Measurements from ENCODE around the gene APOL6.

Gene APOL6

DNA sequence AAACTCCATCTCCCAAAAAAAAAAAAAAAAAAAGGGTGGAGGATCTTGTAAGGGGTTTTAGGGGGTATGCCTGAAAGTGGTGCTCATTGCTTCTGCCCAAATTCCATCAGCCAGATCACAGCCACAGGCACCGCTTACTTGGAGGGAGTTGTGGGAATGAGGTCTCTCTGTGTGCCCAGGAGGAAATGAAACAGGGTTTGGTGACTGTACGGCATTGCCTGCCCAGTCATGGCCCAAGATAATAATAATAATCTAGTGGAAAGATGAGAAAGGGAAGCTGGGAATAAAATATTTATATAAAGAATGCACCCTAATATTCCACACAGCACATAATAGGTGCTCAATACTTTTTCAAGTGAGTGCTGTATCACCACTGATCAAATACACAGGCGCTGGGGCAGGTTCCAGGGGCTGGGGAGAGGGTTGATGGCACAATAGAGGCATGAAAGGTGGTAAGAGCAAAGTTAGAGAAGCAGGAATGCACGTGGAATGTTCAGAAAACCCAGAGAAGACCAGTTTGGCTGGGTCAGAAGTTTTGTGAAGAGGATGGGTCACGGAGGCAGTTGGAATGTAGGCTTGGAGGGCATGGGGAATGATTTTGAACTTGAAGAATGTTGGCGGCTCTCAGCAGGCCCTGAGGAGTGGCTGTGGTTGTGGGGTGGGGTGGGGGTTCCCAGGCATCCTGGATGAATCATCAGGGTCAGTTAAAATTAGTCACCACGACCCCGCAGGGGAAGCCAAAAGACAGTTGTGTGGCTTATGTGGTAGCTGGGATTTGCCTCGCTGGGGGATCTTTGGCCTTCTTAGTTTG is 18.6 kb upstream of the APOL6 start:
- TF ChIP-seq, protein P1, sequence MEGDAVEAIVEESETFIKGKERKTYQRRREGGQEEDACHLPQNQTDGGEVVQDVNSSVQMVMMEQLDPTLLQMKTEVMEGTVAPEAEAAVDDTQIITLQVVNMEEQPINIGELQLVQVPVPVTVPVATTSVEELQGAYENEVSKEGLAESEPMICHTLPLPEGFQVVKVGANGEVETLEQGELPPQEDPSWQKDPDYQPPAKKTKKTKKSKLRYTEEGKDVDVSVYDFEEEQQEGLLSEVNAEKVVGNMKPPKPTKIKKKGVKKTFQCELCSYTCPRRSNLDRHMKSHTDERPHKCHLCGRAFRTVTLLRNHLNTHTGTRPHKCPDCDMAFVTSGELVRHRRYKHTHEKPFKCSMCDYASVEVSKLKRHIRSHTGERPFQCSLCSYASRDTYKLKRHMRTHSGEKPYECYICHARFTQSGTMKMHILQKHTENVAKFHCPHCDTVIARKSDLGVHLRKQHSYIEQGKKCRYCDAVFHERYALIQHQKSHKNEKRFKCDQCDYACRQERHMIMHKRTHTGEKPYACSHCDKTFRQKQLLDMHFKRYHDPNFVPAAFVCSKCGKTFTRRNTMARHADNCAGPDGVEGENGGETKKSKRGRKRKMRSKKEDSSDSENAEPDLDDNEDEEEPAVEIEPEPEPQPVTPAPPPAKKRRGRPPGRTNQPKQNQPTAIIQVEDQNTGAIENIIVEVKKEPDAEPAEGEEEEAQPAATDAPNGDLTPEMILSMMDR (IDR thresholded peaks at IDR 0.05; ENCODE audit: insufficient read depth, low read depth, low read length, missing control alignments) = no peak
- H3K4me3 ChIP-seq (ENCODE audit: low read length) = no peak overlapping the region
- peak; percentile 97 for DNase-seq (ENCODE audit: low read depth)

- H3K4me3 ChIP-seq (ENCODE audit: low read length) = no peak overlapping the region
- TF ChIP-seq, protein P1 (IDR thresholded peaks at IDR 0.05; ENCODE audit: insufficient read depth, low read depth, low read length, missing control alignments) = no peak
- DNase-seq (ENCODE audit: low read depth) = peak; percentile 51
Observed at GRCh38 chr22:35630387-35630793, 17.9 kb upstream of the APOL6 start.

DNA sequence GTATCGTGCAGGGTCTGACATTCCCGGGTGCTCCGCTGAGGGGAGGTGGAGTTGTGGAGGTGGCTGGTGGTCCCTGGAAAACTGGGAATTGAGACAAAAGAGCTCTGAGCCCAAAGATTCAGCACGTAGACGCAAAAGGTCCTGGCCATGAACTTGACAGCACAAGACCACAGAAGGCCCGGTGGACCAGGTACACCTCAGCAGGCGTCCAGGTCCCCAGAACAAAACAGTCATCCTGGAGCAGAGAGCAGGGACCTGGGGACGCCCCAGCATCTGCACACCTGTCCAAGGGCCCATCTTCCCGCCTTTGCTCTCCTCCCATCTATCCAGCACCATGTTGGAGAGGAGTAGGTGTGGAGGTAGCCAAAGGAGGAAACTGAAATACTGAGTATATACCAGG is 17.4 kb upstream of the APOL6 start:
- TF ChIP-seq, protein P1 (IDR thresholded peaks at IDR 0.05; ENCODE audit: insufficient read depth, low read depth, low read length, missing control alignments) = no peak
- no peak overlapping the region for H3K4me3 ChIP-seq (ENCODE audit: low read length)
- DNase-seq (ENCODE audit: low read depth) = no peak

- peak; percentile 69 for DNase-seq (ENCODE audit: low read depth)
- TF ChIP-seq, protein P1 (IDR thresholded peaks at IDR 0.05; ENCODE audit: insufficient read depth, low read depth, low read length, missing control alignments) = peak; percentile 70
- no peak overlapping the region for H3K4me3 ChIP-seq (ENCODE audit: low read length)
Observed at GRCh38 chr22:35631597-35631996, 16.6 kb upstream of the APOL6 start.

- no peak for DNase-seq (ENCODE audit: low read depth)
- no peak overlapping the region for H3K4me3 ChIP-seq (ENCODE audit: low read length)
- TF ChIP-seq, protein P1 (IDR thresholded peaks at IDR 0.05; ENCODE audit: insufficient read depth, low read depth, low read length, missing control alignments) = no peak
Observed at GRCh38 chr22:35632935-35633334, 15.3 kb upstream of the APOL6 start.

- TF ChIP-seq, protein P1 (IDR thresholded peaks at IDR 0.05; ENCODE audit: insufficient read depth, low read depth, low read length, missing control alignments) = no peak
- H3K4me3 ChIP-seq (ENCODE audit: low read length) = no peak overlapping the region
- DNase-seq (ENCODE audit: low read depth) = no peak
Observed at GRCh38 chr22:35633520-35633919, 14.7 kb upstream of the APOL6 start.

- H3K4me3 ChIP-seq (ENCODE audit: low read length) = no peak overlapping the region
- TF ChIP-seq, protein P1 (IDR thresholded peaks at IDR 0.05; ENCODE audit: insufficient read depth, low read depth, low read length, missing control alignments) = no peak
- no peak for DNase-seq (ENCODE audit: low read depth)
Observed at GRCh38 chr22:35634015-35634414, 14.2 kb upstream of the APOL6 start.

Measured in epithelial cell of esophagus (primary cell).